ENCODE data around the gene RPS6KA3. TPM values are rescaled to one million over a fixed set of nuclear protein-coding genes. Genes with fewer than 3 reads are reported as not detected.

The RPS6KA3 gene
- total RNA-seq, 4 donors from 2014 or later: 35.9 to 53.6 (median 42.8) TPM

DNA sequence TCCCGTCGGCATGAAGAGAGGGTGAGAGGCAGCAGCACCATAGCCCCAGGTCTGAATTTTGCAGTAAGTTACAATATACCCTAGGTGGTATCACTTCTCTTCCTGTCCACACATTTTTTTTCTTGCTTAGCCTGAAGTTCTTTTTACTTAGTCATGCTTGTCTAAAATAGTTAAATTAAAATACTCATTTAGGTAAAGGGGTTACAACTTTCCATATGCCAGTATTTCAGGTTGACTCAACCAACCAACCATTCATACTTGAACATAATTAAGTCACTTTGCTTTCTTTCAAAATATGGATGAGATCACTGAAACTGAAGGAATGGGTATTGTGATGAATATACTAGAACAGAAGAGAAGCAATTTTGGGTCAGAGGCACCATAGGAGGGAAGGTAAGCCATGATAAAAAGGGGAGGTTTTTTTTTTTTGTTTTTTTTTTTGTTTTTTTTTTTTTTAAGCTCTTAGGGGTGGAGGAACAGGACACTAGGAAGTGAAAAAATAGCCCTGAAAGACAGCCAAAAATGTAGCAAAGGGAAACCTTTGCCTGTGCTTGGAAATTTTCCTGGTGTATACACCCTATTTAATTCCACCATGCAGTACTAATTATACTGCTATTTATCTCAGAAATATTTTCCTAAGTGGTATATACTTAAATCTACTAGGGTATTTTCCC lies 41.8 kb downstream of the RPS6KA3 start:
- TF ChIP-seq, protein P1, sequence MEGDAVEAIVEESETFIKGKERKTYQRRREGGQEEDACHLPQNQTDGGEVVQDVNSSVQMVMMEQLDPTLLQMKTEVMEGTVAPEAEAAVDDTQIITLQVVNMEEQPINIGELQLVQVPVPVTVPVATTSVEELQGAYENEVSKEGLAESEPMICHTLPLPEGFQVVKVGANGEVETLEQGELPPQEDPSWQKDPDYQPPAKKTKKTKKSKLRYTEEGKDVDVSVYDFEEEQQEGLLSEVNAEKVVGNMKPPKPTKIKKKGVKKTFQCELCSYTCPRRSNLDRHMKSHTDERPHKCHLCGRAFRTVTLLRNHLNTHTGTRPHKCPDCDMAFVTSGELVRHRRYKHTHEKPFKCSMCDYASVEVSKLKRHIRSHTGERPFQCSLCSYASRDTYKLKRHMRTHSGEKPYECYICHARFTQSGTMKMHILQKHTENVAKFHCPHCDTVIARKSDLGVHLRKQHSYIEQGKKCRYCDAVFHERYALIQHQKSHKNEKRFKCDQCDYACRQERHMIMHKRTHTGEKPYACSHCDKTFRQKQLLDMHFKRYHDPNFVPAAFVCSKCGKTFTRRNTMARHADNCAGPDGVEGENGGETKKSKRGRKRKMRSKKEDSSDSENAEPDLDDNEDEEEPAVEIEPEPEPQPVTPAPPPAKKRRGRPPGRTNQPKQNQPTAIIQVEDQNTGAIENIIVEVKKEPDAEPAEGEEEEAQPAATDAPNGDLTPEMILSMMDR (IDR thresholded peaks at IDR 0.05; ENCODE audit: low read depth): no peak

DNA sequence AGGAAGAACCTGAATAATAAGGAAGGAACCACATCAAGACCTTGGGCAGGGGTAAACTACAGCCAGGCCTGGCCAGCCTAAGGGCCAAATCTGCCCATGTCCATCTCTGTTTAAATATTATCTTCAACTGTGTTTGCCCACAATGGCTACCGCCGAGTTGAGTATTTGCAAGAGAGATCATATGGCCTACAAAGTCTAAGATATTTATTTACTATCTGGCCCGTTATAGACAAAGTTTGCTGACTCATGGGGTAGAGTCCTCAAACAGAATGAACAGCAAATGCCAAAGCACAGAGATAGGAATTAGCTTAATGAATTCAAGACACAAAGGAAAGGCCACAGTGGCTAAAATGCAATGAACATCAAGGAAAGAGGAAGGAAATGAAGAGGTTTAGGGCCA lies 44.8 kb downstream of the RPS6KA3 start:
- TF ChIP-seq, protein P1 (IDR thresholded peaks at IDR 0.05; ENCODE audit: low read depth): no peak

DNA sequence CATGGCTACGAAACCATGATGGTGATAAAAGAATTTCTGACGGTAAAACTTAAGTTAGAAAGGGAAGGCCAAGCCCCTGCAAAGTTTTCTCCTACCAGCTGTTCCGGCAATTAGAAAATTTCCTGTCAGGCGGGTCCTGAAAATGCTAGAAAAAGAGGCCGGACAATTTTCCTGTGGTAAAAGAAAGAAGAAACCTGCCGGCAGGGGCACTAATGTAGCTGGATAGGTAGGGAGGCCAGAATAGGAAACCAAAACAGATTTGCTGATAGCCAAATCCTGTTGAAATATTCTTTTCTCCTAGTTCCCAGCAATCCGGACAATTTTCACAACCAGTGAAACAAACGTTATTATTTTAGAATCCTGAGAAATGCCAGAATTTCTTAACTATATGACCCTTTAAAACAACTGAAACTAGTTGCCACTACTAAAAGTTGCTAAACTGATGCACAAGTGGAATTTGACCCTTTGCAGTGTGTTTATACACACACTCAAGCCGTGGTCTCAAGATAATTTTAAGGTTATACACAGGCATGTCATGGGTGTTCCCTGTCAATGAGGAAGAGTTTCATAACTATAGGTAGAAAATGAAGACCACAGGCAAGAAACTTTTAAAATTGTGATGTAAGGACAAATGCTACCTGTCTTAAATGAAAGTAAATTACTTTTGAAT lies 47.7 kb downstream of the RPS6KA3 start:
- TF ChIP-seq, protein P1 (IDR thresholded peaks at IDR 0.05; ENCODE audit: low read depth): no peak

DNA sequence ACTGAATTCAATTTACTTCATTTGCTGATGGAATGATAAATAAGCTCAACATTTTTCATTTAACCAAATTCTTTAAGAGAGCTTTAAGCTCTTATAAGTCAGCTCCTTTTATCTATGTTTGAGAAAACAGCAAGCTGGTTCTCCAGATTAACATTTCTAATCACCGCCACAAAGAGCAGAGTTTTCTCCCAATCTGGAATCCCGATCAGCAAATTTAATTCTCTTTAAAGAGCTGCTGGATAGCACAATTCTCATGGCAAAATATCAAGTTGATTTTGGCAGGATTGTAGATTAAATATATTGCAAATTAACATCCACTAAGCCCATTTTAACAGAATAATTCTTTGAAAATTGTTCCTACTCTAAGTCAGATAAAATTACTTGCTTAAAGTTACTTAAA lies 48.8 kb downstream of the RPS6KA3 start:
- TF ChIP-seq, protein P1 (IDR thresholded peaks at IDR 0.05; ENCODE audit: low read depth): no peak

DNA sequence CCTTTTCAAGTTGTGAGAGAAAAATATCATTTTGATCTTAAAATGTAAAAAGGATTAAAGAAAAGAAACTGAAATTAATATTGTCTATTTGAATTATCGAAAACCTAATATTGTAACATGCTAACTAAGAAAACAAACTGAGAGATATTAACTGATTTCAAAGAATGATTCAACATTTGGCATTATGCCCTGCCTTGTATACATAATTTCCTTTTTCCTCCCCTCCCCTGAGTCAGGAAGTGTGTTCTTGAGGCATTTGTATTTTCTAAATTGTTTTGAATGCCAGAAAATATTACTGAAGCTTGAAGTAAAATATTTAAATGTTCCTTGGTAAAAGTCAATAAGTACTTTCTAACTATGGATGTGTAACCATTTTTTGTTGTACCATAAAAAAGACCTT lies 49.4 kb downstream of the RPS6KA3 start:
- TF ChIP-seq, protein P1 (IDR thresholded peaks at IDR 0.05; ENCODE audit: low read depth): no peak

DNA sequence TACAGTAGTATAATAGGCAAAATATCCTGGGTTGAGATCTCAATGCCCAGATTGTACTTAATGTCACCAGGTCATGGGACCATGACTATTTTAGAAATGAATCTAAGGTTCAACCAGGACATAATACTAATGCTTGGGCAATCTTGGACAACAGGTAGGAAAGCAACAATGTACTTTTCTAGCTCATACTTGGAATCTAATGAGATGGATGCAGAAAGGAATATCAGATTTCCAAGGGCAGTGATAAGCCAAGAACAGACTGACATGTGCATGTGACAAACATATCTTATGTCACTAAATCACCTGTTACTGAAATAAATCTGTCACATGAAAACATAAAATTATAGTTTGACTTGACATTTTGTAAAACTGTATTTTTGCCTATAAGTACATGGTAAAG lies 51.1 kb downstream of the RPS6KA3 start:
- TF ChIP-seq, protein P1 (IDR thresholded peaks at IDR 0.05; ENCODE audit: low read depth): no peak

DNA sequence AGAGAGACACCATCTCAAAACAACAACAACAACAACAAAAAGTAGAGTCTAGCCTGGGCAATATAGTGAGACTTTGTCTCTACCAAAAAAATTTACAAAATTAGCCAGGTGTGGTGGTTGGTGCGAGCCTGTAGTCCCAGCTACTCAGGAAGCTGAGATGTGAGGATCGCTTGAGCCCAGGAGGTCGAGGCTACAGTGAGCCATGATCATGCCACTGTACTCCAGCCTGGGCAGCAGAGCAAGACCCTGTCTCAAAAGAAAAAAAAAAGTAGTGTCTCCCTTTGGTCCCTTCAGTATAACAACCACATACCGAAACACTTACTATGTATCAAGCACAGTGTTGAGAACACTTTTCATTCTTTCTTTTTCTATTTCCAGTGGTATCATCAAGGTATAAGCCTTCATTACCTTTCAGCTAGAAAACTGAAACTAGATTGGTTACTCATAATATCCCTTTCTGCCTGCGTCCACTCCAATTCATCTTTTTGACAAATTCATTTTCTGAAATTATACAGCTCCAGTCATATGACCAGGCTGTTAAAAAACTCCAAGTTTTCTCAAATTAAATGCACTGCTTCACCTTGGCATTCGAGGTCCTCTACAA lies 54.1 kb downstream of the RPS6KA3 start:
- TF ChIP-seq, protein P1 (IDR thresholded peaks at IDR 0.05; ENCODE audit: low read depth): no peak

Measured in subcutaneous adipose tissue (tissue), 4 donors.